OCI-LY3 (cell line): ENCODE results near the gene GAB2.

Source experiments
- H2AFZ ChIP-seq: fragments of 200-600, 300-600 bp; shearing (Covaris generic); 2 replicates; pipeline ENCODE4 v1.6.0; 2014; ENCODE audit warnings: antibody characterized with exemption, low read depth, low read length
- H3K27ac ChIP-seq: fragments of 200-600, 300-600 bp; sonication (generic); 2 replicates; pipeline ENCODE4 v1.5.1; 2014; ENCODE audit warnings: mild to moderate bottlenecking, low read length, moderate library complexity, mixed read lengths
- H3K27me3 ChIP-seq: fragments of 200-600, 300-600 bp; sonication (generic); 2 replicates; pipeline ENCODE4 v1.6.1; 2014; ENCODE audit warnings: low read depth, low read length, mixed read lengths
- H3K36me3 ChIP-seq: fragments of 200-600, 300-600 bp; sonication (generic); replicated peaks from 2 replicates; pipeline ENCODE3; 2014; ENCODE audit warnings: low read depth, low read length, mixed read lengths
- H3K4me1 ChIP-seq: fragments of 300-600, 200-600 bp; sonication (generic); 2 replicates; pipeline ENCODE4 v1.6.1; 2014; ENCODE audit warnings: low read length, mixed read lengths
- H3K4me2 ChIP-seq: fragments of 200-600, 300-600 bp; sonication (generic); 2 replicates; pipeline ENCODE4 v1.6.1; 2014; ENCODE audit warnings: low read length, mixed read lengths
- H3K4me3 ChIP-seq: fragments of 300-600, 200-600 bp; sonication (generic); 2 replicates; pipeline ENCODE4 v1.5.1; 2014; ENCODE audit warnings: antibody characterized with exemption, mild to moderate bottlenecking, low read length, moderate library complexity
- H3K79me2 ChIP-seq: fragments of 300-600, 200-600 bp; shearing (Covaris generic); 2 replicates; pipeline ENCODE4 v1.6.1; 2014; ENCODE audit warnings: mild to moderate bottlenecking, low read length, mixed read lengths
- H3K9ac ChIP-seq: fragments of 300-600, 200-600 bp; shearing (Covaris generic); 2 replicates; pipeline ENCODE4 v1.6.0; 2014; ENCODE audit warnings: mild to moderate bottlenecking, low read length, moderate library complexity
- H3K9me3 ChIP-seq: fragments of 200-600, 300-600 bp; shearing (Covaris generic); 2 replicates; pipeline ENCODE4 v1.6.1; 2014; ENCODE audit warnings: low read length, mixed read lengths; ENCODE audit not compliant: insufficient read depth
- H4K20me1 ChIP-seq: fragments of 200-600, 300-600 bp; sonication (generic); 2 replicates; pipeline ENCODE4 v1.6.1; 2016; ENCODE audit warnings: low read length, mixed read lengths; ENCODE audit not compliant: insufficient read depth
- CTCF ChIP-seq: fragments of 200-600, 300-600 bp; sonication (generic); IDR thresholded peaks from 2 replicates; pipeline ENCODE4 v1.5.1; 2014; ENCODE audit warnings: antibody characterized with exemption, low read length, low read depth
- EZH2phosphoT487 ChIP-seq: fragments of 200-600 bp; shearing (Covaris generic); IDR thresholded peaks from 2 replicates; pipeline ENCODE4 v1.6.1; 2018; ENCODE audit warnings: antibody characterized with exemption, mixed run types, low read depth

Gene GAB2

DNA sequence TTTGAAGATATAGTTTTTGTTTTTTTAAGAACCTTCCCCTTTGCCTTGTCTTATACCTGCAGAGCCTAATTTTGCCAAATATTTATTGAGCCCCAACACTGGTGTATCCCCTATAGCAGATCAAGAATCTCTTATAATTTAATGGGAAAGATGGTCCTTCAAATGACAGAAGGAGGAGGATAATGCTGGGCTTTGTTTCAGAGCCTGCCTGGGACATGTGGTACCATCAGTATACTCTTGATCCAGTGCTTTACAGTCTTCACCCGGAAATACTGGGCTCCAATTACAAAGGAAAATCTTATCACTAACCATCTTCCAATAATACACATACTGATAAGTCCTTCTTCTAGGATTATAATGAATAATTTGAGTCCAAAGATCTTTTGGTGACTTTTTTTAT, 84.7 kb downstream of the GAB2 start:
- H4K20me1 ChIP-seq: no peaks in the 10 kb centered on the region
- no peaks in the 10 kb centered on the region for H3K36me3 ChIP-seq

GRCh38 chr11:78332174-78332866, 85.3 kb downstream of the GAB2 start:
- no peaks in the 10 kb centered on the region for H3K36me3 ChIP-seq
- peak overlapping the region; percentile 16; the same call in 1 of the 2 replicates for H3K4me3 ChIP-seq
- H3K9me3 ChIP-seq: no peaks in the 10 kb centered on the region
- no peak for TF ChIP-seq CTCF
- H3K27ac ChIP-seq: no peak overlapping the region
- H4K20me1 ChIP-seq: no peaks in the 10 kb centered on the region
- peak overlapping the region; percentile 61 for H3K4me2 ChIP-seq
- H3K9ac ChIP-seq: no peak overlapping the region
- peaks cover 5% of the 10 kb centered on the region for H3K79me2 ChIP-seq
- H2AFZ ChIP-seq: no peak overlapping the region
- H3K4me1 ChIP-seq: peaks cover 29% of the 10 kb centered on the region
- H3K27me3 ChIP-seq: no peaks in the 10 kb centered on the region

More for the DNA sequence above, 84.7 kb downstream of the GAB2 start:
- H3K4me3 ChIP-seq: no peak overlapping the region
- no peaks in the 10 kb centered on the region for H3K27me3 ChIP-seq
- H3K9ac ChIP-seq: no peak overlapping the region
- peaks cover 5% of the 10 kb centered on the region for H3K79me2 ChIP-seq
- peaks cover 30% of the 10 kb centered on the region for H3K4me1 ChIP-seq
- H3K9me3 ChIP-seq: no peaks in the 10 kb centered on the region
- H2AFZ ChIP-seq: no peak overlapping the region
- no peak overlapping the region for H3K4me2 ChIP-seq
- no peak overlapping the region for H3K27ac ChIP-seq
- TF ChIP-seq EZH2phosphoT487 (no peak), CTCF (no peak)

DNA sequence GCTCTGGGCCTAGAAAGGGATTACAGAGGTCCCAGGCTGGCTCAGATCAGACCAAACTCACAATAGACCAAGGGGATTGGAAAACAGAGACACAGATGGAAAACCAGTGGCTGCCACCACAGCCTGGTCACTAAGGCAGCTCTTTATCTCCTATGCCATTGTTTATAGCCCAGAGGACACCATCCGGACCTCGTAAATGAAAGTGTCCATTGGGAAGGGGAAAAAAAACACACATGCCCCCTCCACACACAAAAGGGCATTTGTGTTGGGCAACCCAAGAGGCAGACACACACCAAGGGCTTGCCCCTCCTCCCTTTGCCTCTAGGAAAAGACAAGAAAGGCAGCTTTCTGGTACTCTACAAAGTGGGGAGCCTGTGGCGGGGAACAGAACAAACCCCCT, 85.9 kb downstream of the GAB2 start:
- Histone ChIP-seq H4K20me1 (no peaks in the 10 kb centered on the region), H3K9ac (no peak overlapping the region), H3K4me1 (peaks cover 25% of the 10 kb centered on the region), H3K4me2 (peak overlapping the region; percentile 61), H3K4me3 (peak overlapping the region; percentile 16; the same call in 1 of the 2 replicates), H2AFZ (no peak overlapping the region), H3K27ac (no peak overlapping the region), H3K9me3 (no peaks in the 10 kb centered on the region), H3K79me2 (peaks cover 5% of the 10 kb centered on the region), H3K36me3 (no peaks in the 10 kb centered on the region), H3K27me3 (no peaks in the 10 kb centered on the region)
- TF ChIP-seq EZH2phosphoT487 (no peak), CTCF (no peak)

DNA sequence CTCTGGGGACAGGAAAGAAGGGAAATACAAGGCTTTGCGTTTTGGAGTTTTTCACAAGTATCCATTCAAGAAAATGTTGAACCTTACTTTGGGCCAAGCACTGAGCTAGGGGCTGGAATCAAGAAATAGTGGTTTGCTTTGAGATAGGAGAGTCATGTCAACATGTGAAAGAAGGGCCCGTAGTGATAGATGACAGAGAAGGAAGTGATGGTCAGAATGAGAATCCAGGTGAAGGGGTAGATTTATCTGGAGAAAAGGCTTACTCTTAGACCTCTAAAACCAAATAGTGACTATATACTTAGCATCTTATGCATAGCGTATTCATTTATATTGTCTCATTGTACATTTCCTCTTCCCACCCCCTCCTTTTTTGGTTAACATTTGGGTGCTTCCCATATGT, 87.3 kb downstream of the GAB2 start:
- TF ChIP-seq CTCF: no peak
- TF ChIP-seq EZH2phosphoT487: no peak
- Histone ChIP-seq H3K27ac (no peak overlapping the region), H3K27me3 (no peaks in the 10 kb centered on the region), H3K4me1 (peaks cover 39% of the 10 kb centered on the region), H3K36me3 (no peaks in the 10 kb centered on the region), H3K79me2 (peaks cover 5% of the 10 kb centered on the region), H3K9ac (no peak overlapping the region), H4K20me1 (no peaks in the 10 kb centered on the region), H2AFZ (no peak overlapping the region), H3K9me3 (no peaks in the 10 kb centered on the region), H3K4me3 (no peak overlapping the region), H3K4me2 (no peak overlapping the region)
